AG04450 (cell line): Measurements from ENCODE around the gene TCF15. TPM values are rescaled to one million over a fixed set of nuclear protein-coding genes. Genes with fewer than 3 reads are reported as not detected.

Experiments used
- CTCF ChIA-PET: fragments of 300-600, 350-600 bp; formaldehyde crosslinking; extraction: SDS; loops from one replicate; lab custom pipeline; 2022; ENCODE audit warnings: antibody characterized with exemption, inconsistent platforms; lab: Charles Lee
- POLR2A ChIA-PET: fragments of 350-600 bp; formaldehyde crosslinking; extraction: SDS; loops from one replicate; lab custom pipeline; 2021; ENCODE audit warnings: antibody characterized with exemption, inconsistent platforms; lab: Yijun Ruan, JAX
- DNase-seq: peaks from one replicate; pipeline ENCODE4 v3.0.0-alpha.2; 2011; ENCODE audit warnings: low read depth, low spot score
- H3K27ac ChIP-seq: one replicate; pipeline ENCODE4 v1.5.1; 2012; ENCODE audit warnings: low read depth, low read length, control low read depth
- H3K27me3 ChIP-seq: one replicate; pipeline ENCODE4 v1.6.0; 2012; ENCODE audit warnings: low read length; ENCODE audit not compliant: control insufficient read depth, insufficient read depth
- H3K4me3 ChIP-seq: 2 replicates; pipeline ENCODE4 v1.5.1; 2011; ENCODE audit warnings: mild to moderate bottlenecking, low read depth, low read length, control low read depth
- H3K9me3 ChIP-seq: 2 replicates; pipeline ENCODE4 v1.5.1; 2012; ENCODE audit warnings: low read length; ENCODE audit not compliant: control insufficient read depth, insufficient read depth
- polyA plus RNA-seq: library from polyadenylated mRNA; depleted of rRNA; stranded (reverse); fragments of >200 nt; gene quantifications from 2 replicates; pipeline ENCODE4 v1.2.3, GENCODE V29; 2011
- TF ChIP-seq, protein P1 (sequence below): IDR thresholded peaks from 2 replicates; pipeline ENCODE4 v1.5.1; 2011; ENCODE audit warnings: low read depth, low read length, control low read depth, inconsistent platforms

TCF15 gene
- polyA plus RNA-seq, 1 experiment: not detected

GRCh38 chr20:622161-622560 is 12.1 kb upstream of the TCF15 start:
- peaks cover 32% of the 10 kb centered on the region for H3K27me3 ChIP-seq
- CTCF ChIA-PET: interaction anchor here (0.9 to 1.2 kb wide), 2 partner anchors 23 to 61 kb away, joined by 3 to 4 read pairs; no protein-coding TSS in a partner anchor
- DNase-seq: no peak
- no peak overlapping the region for H3K4me3 ChIP-seq
- H3K9me3 ChIP-seq: peaks cover 6% of the 10 kb centered on the region; the same call in 1 of the 2 replicates
- POLR2A ChIA-PET: no interaction called here
- H3K27ac ChIP-seq: no peak overlapping the region
- TF ChIP-seq, protein P1, sequence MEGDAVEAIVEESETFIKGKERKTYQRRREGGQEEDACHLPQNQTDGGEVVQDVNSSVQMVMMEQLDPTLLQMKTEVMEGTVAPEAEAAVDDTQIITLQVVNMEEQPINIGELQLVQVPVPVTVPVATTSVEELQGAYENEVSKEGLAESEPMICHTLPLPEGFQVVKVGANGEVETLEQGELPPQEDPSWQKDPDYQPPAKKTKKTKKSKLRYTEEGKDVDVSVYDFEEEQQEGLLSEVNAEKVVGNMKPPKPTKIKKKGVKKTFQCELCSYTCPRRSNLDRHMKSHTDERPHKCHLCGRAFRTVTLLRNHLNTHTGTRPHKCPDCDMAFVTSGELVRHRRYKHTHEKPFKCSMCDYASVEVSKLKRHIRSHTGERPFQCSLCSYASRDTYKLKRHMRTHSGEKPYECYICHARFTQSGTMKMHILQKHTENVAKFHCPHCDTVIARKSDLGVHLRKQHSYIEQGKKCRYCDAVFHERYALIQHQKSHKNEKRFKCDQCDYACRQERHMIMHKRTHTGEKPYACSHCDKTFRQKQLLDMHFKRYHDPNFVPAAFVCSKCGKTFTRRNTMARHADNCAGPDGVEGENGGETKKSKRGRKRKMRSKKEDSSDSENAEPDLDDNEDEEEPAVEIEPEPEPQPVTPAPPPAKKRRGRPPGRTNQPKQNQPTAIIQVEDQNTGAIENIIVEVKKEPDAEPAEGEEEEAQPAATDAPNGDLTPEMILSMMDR: no peak

DNA sequence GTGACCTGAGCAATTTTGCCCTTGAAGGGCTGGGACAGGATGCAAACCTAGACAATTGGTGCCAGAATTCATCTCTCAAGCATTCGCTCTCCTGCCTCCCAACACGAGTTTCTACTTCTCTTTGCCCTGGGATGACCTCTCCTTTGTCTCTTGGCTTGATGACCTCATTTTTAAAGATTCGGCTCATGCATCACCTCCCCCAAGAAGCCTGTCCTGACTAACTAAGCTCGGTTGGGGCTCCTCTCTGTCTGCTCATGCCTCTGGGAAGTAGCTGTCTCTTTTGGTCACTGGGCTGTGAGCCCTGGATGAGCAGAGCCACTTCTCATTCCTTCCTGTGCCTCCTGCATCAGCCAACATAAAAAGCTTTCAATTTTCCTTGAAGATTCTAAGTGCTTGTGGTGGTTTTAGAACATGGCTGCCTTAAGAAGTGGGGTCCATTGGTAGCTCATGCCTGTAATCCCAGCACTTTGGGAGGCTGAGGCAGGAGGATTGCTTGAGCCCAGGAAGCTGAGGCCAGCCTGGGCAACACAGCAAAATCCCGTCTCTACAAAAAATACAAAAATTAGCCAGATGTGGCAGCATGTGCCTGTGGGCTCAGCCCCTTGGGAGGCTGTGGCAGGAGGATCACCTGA is 11.1 kb upstream of the TCF15 start:
- no peak for DNase-seq
- ChIA-PET CTCF (interaction anchor here (0.9 to 1.2 kb wide), 2 partner anchors 24 to 60 kb away, joined by 3 to 4 read pairs; no protein-coding TSS in a partner anchor), POLR2A (no interaction called here)
- peaks cover 27% of the 10 kb centered on the region for H3K27me3 ChIP-seq
- H3K4me3 ChIP-seq: no peak overlapping the region
- H3K27ac ChIP-seq: no peak overlapping the region
- TF ChIP-seq, protein P1: no peak
- peaks cover 6% of the 10 kb centered on the region; the same call in 1 of the 2 replicates for H3K9me3 ChIP-seq

DNA sequence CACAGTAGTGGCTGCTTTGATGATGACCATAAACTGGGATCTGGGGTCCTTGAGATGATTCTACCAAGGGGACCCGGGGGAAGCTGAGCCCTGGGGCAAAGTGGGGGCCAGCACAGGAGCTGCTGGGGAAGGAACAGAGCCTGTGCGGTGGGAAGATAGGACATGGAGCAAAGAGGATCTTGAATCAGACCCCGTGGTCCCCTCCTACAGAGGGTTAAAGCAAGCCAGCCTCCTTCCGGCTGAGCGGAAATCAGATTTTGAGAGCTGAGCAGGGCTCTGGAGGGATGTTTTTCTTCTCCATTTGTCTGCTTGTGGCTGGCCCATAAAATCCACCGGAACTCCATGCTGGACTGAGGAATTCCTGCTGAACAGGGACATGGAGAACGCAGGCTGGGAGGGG is 10.1 kb upstream of the TCF15 start:
- Histone ChIP-seq H3K27me3 (peaks cover 23% of the 10 kb centered on the region), H3K4me3 (no peak overlapping the region), H3K9me3 (peaks cover 6% of the 10 kb centered on the region; the same call in 1 of the 2 replicates), H3K27ac (no peak overlapping the region)
- ChIA-PET POLR2A (no interaction called here), CTCF (no interaction called here)
- DNase-seq: no peak
- TF ChIP-seq, protein P1: no peak

- H3K27me3 ChIP-seq: peaks cover 20% of the 10 kb centered on the region
- no peak overlapping the region for H3K4me3 ChIP-seq
- CTCF ChIA-PET: no interaction called here
- TF ChIP-seq, protein P1: no peak
- no peak overlapping the region for H3K27ac ChIP-seq
- POLR2A ChIA-PET: no interaction called here
- H3K9me3 ChIP-seq: peaks cover 6% of the 10 kb centered on the region; the same call in 1 of the 2 replicates
- no peak for DNase-seq
Observed at GRCh38 chr20:618980-619379, 8.9 kb upstream of the TCF15 start.

DNA sequence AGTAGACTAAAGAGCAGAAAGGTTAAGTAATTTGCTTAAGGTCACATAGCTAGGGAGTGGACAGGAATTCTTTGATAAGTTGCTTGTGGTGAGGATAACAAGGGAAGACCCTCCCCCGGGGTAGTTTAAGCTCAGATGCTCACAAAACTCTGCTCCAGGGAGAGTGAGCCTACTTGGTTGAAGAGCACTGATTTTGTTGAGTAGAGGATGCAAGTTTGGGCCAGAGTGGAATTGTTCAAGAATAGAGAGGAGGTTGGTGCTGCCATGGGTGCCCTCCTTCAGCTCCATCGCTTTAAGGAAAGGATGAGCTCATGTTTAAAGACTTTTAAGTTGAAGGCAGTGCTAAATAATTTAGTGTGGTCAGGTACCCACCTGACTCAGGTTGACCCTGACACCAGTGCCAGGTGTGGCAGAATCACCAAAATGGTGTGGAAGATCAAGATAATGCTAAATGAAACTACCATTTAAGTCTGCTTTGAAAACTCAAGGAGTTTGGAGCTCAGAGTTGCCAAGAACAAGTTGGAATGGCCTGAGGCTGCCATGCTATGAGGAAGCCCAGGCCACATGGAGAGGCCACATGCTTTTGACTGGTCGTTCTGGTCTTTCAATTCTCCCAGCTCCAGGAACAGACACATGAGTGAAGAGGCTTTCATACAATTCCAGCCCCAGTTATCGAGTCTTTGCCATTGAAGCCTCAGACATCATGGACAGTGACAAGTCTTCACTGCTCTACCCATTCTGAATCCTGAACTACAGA is 8.0 kb upstream of the TCF15 start:
- POLR2A ChIA-PET: no interaction called here
- TF ChIP-seq, protein P1: no peak

More for the DNA sequence above, 8.0 kb upstream of the TCF15 start:
- peaks cover 18% of the 10 kb centered on the region for H3K27me3 ChIP-seq
- H3K9me3 ChIP-seq: peaks cover 6% of the 10 kb centered on the region; the same call in 1 of the 2 replicates
- no peak overlapping the region for H3K27ac ChIP-seq
- no peak overlapping the region for H3K4me3 ChIP-seq
- CTCF ChIA-PET: interaction anchor here (0.7 to 3.5 kb wide), 2 partner anchors 27 to 49 kb away, joined by 3 to 13 read pairs; no protein-coding TSS in a partner anchor
- no peak for DNase-seq
